HEK293 (cell line): ENCODE measurements around the gene OR2A12.

Experiments used
- CTCF ChIA-PET: fragments of 350-600 bp; formaldehyde crosslinking; extraction: SDS; loops from one replicate; lab custom pipeline; 2021; ENCODE audit warnings: antibody characterized with exemption; lab: Yijun Ruan, JAX
- POLR2A ChIA-PET: fragments of 300-600 bp; formaldehyde crosslinking; extraction: SDS; loops from one replicate; lab custom pipeline; 2020; ENCODE audit warnings: antibody characterized with exemption, inconsistent platforms; lab: Yijun Ruan, JAX
- H3K27ac ChIP-seq: fragments of 200-500 bp; sonication (Bioruptor generic); 2 replicates; pipeline ENCODE4 v1.5.1; 2014; ENCODE audit warnings: low read depth, low read length, control low read depth, inconsistent platforms; ENCODE audit errors: extremely low read depth
- H3K36me3 ChIP-seq, 2 experiments: fragments of 200-500 bp in 1 of 2; sonication (Bioruptor generic) in 1 of 2; 1 replicate in 1 of 2; 2 replicates in 1 of 2; pipeline ENCODE4 v1.5.1; 2014 to 2017; ENCODE audit warnings: inconsistent platforms in 2 of 2, low read length in 2 of 2; ENCODE audit not compliant: control insufficient read depth in 2 of 2, insufficient read depth in 1 of 2
- H3K4me1 ChIP-seq: fragments of 200-500 bp; sonication (Bioruptor generic); 2 replicates; pipeline ENCODE4 v1.5.1; 2014; ENCODE audit warnings: mild to moderate bottlenecking, low read length, inconsistent platforms; ENCODE audit not compliant: control insufficient read depth, insufficient read depth
- H3K4me3 ChIP-seq: 2 replicates; pipeline ENCODE4 v1.5.1; 2011; ENCODE audit warnings: low read depth, mild to moderate bottlenecking, control low read depth, low read length, moderate library complexity
- H3K9me3 ChIP-seq: fragments of 200-500 bp; sonication (Bioruptor generic); 2 replicates; pipeline ENCODE4 v1.5.1; 2014; ENCODE audit warnings: low read depth, low read length, inconsistent platforms; ENCODE audit not compliant: control insufficient read depth, insufficient read depth
- PRDM2 ChIP-seq: fragments of 450-650 bp; formaldehyde crosslinking; IDR thresholded peaks from 2 replicates; pipeline ENCODE4 v1.5.1; 2016; ENCODE audit warnings: missing biosample characterization, missing genetic modification characterization, borderline replicate concordance
- TSHZ1 ChIP-seq: fragments of 450-650 bp; formaldehyde crosslinking; IDR thresholded peaks from 2 replicates; pipeline ENCODE4 v1.5.1; 2016; ENCODE audit warnings: missing biosample characterization, missing genetic modification characterization, borderline replicate concordance
- ZBTB44 ChIP-seq: fragments of 450-650 bp; IDR thresholded peaks from 2 replicates; pipeline ENCODE4 v1.5.1; 2018; ENCODE audit warnings: missing biosample characterization, mild to moderate bottlenecking, missing genetic modification characterization
- ZBTB7A ChIP-seq: fragments of 450-650 bp; formaldehyde crosslinking; IDR thresholded peaks from 2 replicates; pipeline ENCODE4 v1.5.1; 2016; ENCODE audit warnings: low read depth, missing biosample characterization, missing genetic modification characterization
- ZFP3 ChIP-seq: fragments of 450-650 bp; formaldehyde crosslinking; IDR thresholded peaks from 2 replicates; pipeline ENCODE4 v1.5.1; 2016; ENCODE audit warnings: low read depth, missing biosample characterization, missing genetic modification characterization
- ZFP69B ChIP-seq: fragments of 450-650 bp; formaldehyde crosslinking; IDR thresholded peaks from 2 replicates; pipeline ENCODE4 v1.5.1; 2016; ENCODE audit warnings: missing biosample characterization, missing genetic modification characterization
- ZNF248 ChIP-seq: fragments of 450-650 bp; formaldehyde crosslinking; IDR thresholded peaks from 2 replicates; pipeline ENCODE4 v1.5.1; 2017; ENCODE audit warnings: missing biosample characterization, missing genetic modification characterization
- ZNF302 ChIP-seq: fragments of 450-650 bp; formaldehyde crosslinking; IDR thresholded peaks from 2 replicates; pipeline ENCODE4 v1.5.1; 2016; ENCODE audit warnings: missing biosample characterization, missing genetic modification characterization, low read depth
- ZNF311 ChIP-seq: fragments of 450-650 bp; formaldehyde crosslinking; IDR thresholded peaks from 2 replicates; pipeline ENCODE4 v1.5.1; 2017; ENCODE audit warnings: missing biosample characterization, missing genetic modification characterization, borderline replicate concordance
- ZNF513 ChIP-seq: fragments of 450-650 bp; IDR thresholded peaks from 2 replicates; pipeline ENCODE4 v1.5.1; 2018; ENCODE audit warnings: missing biosample characterization, missing genetic modification characterization
- ZNF624 ChIP-seq: fragments of 450-650 bp; formaldehyde crosslinking; IDR thresholded peaks from 2 replicates; pipeline ENCODE4 v1.5.1; 2017; ENCODE audit warnings: missing biosample characterization, missing genetic modification characterization
- ZNF776 ChIP-seq: fragments of 450-650 bp; formaldehyde crosslinking; IDR thresholded peaks from 2 replicates; pipeline ENCODE4 v1.5.0; 2017; ENCODE audit warnings: missing biosample characterization, missing genetic modification characterization, borderline replicate concordance
- TF ChIP-seq, protein P1 (sequence below): fragments of 450-650 bp; formaldehyde crosslinking; IDR thresholded peaks from 2 replicates; pipeline ENCODE4 v1.5.1; 2016; ENCODE audit warnings: missing biosample characterization, missing genetic modification characterization

Gene OR2A12

GRCh38 chr7:144134116-144134515 is 48.0 kb downstream of the OR2A12 start:
- Histone ChIP-seq H3K27ac (no peak overlapping the region), H3K36me3 (no peaks in the 10 kb centered on the region), H3K4me1 (no peaks in the 10 kb centered on the region), H3K9me3 (no peaks in the 10 kb centered on the region), H3K4me3 (no peak overlapping the region)
- ChIA-PET CTCF (interaction anchor here (0.6 to 0.8 kb wide), 3 partner anchors 44 to 1650 kb away, joined by 3 to 4 read pairs (median 4); no protein-coding TSS in a partner anchor), POLR2A (interaction anchor here (0.6 kb wide), 1 partner anchor 232 kb away, joined by 8 read pairs; the partner anchor contains the start of gene TCAF1)
- TF ChIP-seq ZBTB7A (tag by site-specific recombination) = no peak
- TF ChIP-seq PRDM2 (tag by site-specific recombination) = no peak
- TF ChIP-seq, protein P1, sequence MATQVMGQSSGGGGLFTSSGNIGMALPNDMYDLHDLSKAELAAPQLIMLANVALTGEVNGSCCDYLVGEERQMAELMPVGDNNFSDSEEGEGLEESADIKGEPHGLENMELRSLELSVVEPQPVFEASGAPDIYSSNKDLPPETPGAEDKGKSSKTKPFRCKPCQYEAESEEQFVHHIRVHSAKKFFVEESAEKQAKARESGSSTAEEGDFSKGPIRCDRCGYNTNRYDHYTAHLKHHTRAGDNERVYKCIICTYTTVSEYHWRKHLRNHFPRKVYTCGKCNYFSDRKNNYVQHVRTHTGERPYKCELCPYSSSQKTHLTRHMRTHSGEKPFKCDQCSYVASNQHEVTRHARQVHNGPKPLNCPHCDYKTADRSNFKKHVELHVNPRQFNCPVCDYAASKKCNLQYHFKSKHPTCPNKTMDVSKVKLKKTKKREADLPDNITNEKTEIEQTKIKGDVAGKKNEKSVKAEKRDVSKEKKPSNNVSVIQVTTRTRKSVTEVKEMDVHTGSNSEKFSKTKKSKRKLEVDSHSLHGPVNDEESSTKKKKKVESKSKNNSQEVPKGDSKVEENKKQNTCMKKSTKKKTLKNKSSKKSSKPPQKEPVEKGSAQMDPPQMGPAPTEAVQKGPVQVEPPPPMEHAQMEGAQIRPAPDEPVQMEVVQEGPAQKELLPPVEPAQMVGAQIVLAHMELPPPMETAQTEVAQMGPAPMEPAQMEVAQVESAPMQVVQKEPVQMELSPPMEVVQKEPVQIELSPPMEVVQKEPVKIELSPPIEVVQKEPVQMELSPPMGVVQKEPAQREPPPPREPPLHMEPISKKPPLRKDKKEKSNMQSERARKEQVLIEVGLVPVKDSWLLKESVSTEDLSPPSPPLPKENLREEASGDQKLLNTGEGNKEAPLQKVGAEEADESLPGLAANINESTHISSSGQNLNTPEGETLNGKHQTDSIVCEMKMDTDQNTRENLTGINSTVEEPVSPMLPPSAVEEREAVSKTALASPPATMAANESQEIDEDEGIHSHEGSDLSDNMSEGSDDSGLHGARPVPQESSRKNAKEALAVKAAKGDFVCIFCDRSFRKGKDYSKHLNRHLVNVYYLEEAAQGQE (tag by site-specific recombination) = no peak
- no peak for TF ChIP-seq ZFP69B (tag by site-specific recombination)

DNA sequence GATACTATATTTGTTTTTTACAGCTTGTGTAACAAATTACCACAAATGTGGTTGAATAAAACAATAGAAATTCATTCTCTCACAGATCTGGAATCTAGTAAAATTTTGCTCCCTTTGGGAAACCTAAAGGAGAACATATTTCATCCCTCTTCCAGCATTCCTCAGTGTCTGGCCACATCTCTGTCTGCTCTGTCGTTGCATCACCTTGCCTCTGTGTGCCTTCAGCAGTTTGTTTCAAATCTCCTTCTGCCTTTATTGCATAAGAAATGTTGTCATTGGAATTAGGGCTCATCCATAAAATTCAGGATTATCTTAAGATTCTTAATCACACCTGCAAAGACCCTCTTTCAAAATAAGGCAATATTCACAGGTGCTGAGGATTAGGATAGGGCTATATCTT is 51.4 kb downstream of the OR2A12 start:
- no peak overlapping the region for H3K4me3 ChIP-seq
- CTCF ChIA-PET = interaction anchor here (0.5 to 1.0 kb wide), 2 partner anchors 10 to 74 kb away, joined by 3 read pairs; no protein-coding TSS in a partner anchor
- no peaks in the 10 kb centered on the region for H3K9me3 ChIP-seq

More for the DNA sequence above, 51.4 kb downstream of the OR2A12 start:
- no peak overlapping the region for H3K27ac ChIP-seq
- H3K36me3 ChIP-seq = no peaks in the 10 kb centered on the region
- POLR2A ChIA-PET = no interaction called here
- TF ChIP-seq ZNF513 (tag by site-specific recombination) = no peak
- TF ChIP-seq ZNF776 = no peak
- TF ChIP-seq ZNF624 = no peak
- no peak for TF ChIP-seq ZBTB44 (tag by site-specific recombination)
- no peak for TF ChIP-seq ZFP3 (tag by site-specific recombination)
- TF ChIP-seq ZNF248 = no peak
- no peak for TF ChIP-seq ZNF311 (tag by site-specific recombination)
- no peak for TF ChIP-seq TSHZ1 (tag by site-specific recombination)
- TF ChIP-seq ZNF302 (tag by site-specific recombination) = no peak
- H3K4me1 ChIP-seq = no peaks in the 10 kb centered on the region
